Astrocyte (in vitro differentiated cells and primary cell): ENCODE measurements around the gene SUPT3H. TPM values are rescaled to one million over a fixed set of nuclear protein-coding genes. Genes with fewer than 3 reads are reported as not detected.

Source experiments
- DNase-seq: peaks from one replicate; pipeline ENCODE4 v3.0.0-alpha.2; 2010; ENCODE audit warnings: low read depth
- FAIRE-seq: peaks from 2 replicates; lab custom pipeline; 2011; peaks lifted over from hg19 to GRCh38; lab: Jason Lieb, UNC
- H2AFZ ChIP-seq: 2 replicates; pipeline ENCODE4 v1.6.0; 2012; ENCODE audit warnings: low read depth, low read length, inconsistent platforms
- H3K27ac ChIP-seq: 2 replicates; pipeline ENCODE4 v1.5.1; 2011; ENCODE audit warnings: low read depth, low read length, inconsistent platforms
- H3K27me3 ChIP-seq: 2 replicates; pipeline ENCODE4 v1.6.0; 2011; ENCODE audit warnings: low read length, inconsistent platforms; ENCODE audit not compliant: insufficient read depth
- H3K36me3 ChIP-seq: 2 replicates; pipeline ENCODE4 v1.5.1; 2011; ENCODE audit warnings: low read length, inconsistent platforms; ENCODE audit not compliant: insufficient read depth
- H3K4me1 ChIP-seq: 2 replicates; pipeline ENCODE4 v1.5.1; 2011; ENCODE audit warnings: low read length, inconsistent platforms; ENCODE audit not compliant: insufficient read depth
- H3K4me2 ChIP-seq: 2 replicates; pipeline ENCODE4 v1.6.0; 2012; ENCODE audit warnings: low read length, inconsistent platforms
- H3K4me3 ChIP-seq: 2 replicates; pipeline ENCODE4 v1.5.1; 2011; ENCODE audit warnings: low read depth, mild to moderate bottlenecking, low read length, inconsistent platforms; ENCODE audit not compliant: insufficient read depth
- H3K79me2 ChIP-seq: 2 replicates; pipeline ENCODE4 v1.6.0; 2012; ENCODE audit warnings: mild to moderate bottlenecking, low read length, inconsistent platforms; ENCODE audit not compliant: insufficient read depth
- H3K9ac ChIP-seq: 2 replicates; pipeline ENCODE4 v1.6.0; 2012; ENCODE audit warnings: mild to moderate bottlenecking, low read length, inconsistent platforms
- H3K9me3 ChIP-seq: 2 replicates; pipeline ENCODE4 v1.5.1; 2012; ENCODE audit warnings: low read depth, mild to moderate bottlenecking, low read length, inconsistent platforms; ENCODE audit not compliant: insufficient read depth
- H4K20me1 ChIP-seq: 2 replicates; pipeline ENCODE4 v1.6.0; 2012; ENCODE audit warnings: low read length, inconsistent platforms; ENCODE audit not compliant: insufficient read depth
- H3K27ac Mint-ChIP-seq: one replicate; pipeline ENCODE4 v1.8.0; 2021; ENCODE audit warnings: mild to moderate bottlenecking, mixed read lengths; ENCODE audit not compliant: unreplicated experiment
- H3K27me3 Mint-ChIP-seq: one replicate; pipeline ENCODE4 v1.8.0; 2021; ENCODE audit warnings: low read depth, mixed read lengths; ENCODE audit not compliant: unreplicated experiment
- H3K36me3 Mint-ChIP-seq: one replicate; pipeline ENCODE4 v1.8.0; 2021; ENCODE audit warnings: low read depth, mixed read lengths; ENCODE audit not compliant: unreplicated experiment
- H3K4me1 Mint-ChIP-seq: one replicate; pipeline ENCODE4 v1.8.0; 2021; ENCODE audit warnings: low read depth, mixed read lengths; ENCODE audit not compliant: unreplicated experiment
- H3K4me3 Mint-ChIP-seq: one replicate; pipeline ENCODE4 v1.8.0; 2021; ENCODE audit warnings: mild to moderate bottlenecking, moderate library complexity, mixed read lengths; ENCODE audit not compliant: unreplicated experiment
- H3K9me3 Mint-ChIP-seq: one replicate; pipeline ENCODE4 v1.8.0; 2021; ENCODE audit warnings: mild to moderate bottlenecking, mixed read lengths; ENCODE audit not compliant: unreplicated experiment
- CTCF ChIP-seq: IDR thresholded peaks from 2 replicates; pipeline ENCODE4 v1.5.1; 2011; ENCODE audit warnings: low read depth, mild to moderate bottlenecking, inconsistent platforms, low read length, moderate library complexity; ENCODE audit not compliant: insufficient read depth
- EZH2 ChIP-seq: IDR thresholded peaks from 2 replicates; pipeline ENCODE4 v1.6.1; 2012; ENCODE audit warnings: mild to moderate bottlenecking, low read length, inconsistent platforms; ENCODE audit not compliant: insufficient read depth
- total RNA-seq: library from RNA; stranded (reverse); gene quantifications from 2 replicates; pipeline ENCODE4 v1.2.1, GENCODE V29; 2021

The SUPT3H gene
- total RNA-seq, 1 donor from 2014 or later: 12.4 TPM

DNA sequence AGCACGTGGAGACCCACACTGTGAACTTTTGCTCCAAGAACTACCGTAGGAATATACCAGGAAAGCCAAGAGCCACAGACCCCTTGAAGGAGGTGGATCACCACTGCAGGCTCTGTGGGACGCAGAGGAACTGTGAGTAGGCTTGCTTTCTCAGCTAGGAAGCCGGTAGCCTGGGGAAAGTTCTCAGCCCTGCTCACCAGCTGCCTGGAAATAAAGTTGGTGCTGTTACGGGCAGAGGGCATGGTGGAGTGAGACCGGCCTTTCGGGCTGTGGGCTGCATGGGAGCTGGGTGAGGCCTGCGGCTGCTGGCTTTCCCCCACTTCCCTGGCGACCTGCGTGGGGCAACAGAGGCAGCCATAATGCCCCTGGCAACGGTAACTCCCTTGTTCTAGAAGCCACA lies 422.6 kb downstream of the SUPT3H start:
- FAIRE-seq: no peak
- H3K27ac ChIP-seq: no peak overlapping the region
- Mint-ChIP-seq H3K4me1 (peaks cover 2% of the 10 kb centered on the region), H3K27me3 (no peaks in the 10 kb centered on the region), H3K4me3 (no peak overlapping the region), H3K27ac (no peak overlapping the region), H3K9me3 (no peaks in the 10 kb centered on the region), H3K36me3 (peaks cover 5% of the 10 kb centered on the region)
- no peaks in the 10 kb centered on the region for H4K20me1 ChIP-seq
- H3K27me3 ChIP-seq: no peaks in the 10 kb centered on the region
- no peak overlapping the region for H3K4me2 ChIP-seq
- no peaks in the 10 kb centered on the region for H3K4me1 ChIP-seq
- H3K9ac ChIP-seq: no peak overlapping the region
- no peak for TF ChIP-seq EZH2
- TF ChIP-seq CTCF: no peak
- no peaks in the 10 kb centered on the region for H3K79me2 ChIP-seq
- H2AFZ ChIP-seq: no peak overlapping the region
- H3K36me3 ChIP-seq: no peaks in the 10 kb centered on the region
- H3K9me3 ChIP-seq: no peaks in the 10 kb centered on the region
- H3K4me3 ChIP-seq: no peak overlapping the region
- no peak for DNase-seq

GRCh38 chr6:44954281-44954680 lies 423.5 kb downstream of the SUPT3H start:
- Histone ChIP-seq H3K36me3 (no peaks in the 10 kb centered on the region), H3K4me3 (no peak overlapping the region), H3K27me3 (no peaks in the 10 kb centered on the region), H3K4me1 (no peaks in the 10 kb centered on the region), H2AFZ (no peak overlapping the region), H3K9me3 (no peaks in the 10 kb centered on the region), H3K27ac (no peak overlapping the region), H3K4me2 (no peak overlapping the region), H3K9ac (no peak overlapping the region), H4K20me1 (no peaks in the 10 kb centered on the region), H3K79me2 (no peaks in the 10 kb centered on the region)
- Mint-ChIP-seq H3K27ac (no peak overlapping the region), H3K9me3 (peaks cover 1% of the 10 kb centered on the region), H3K27me3 (no peaks in the 10 kb centered on the region), H3K36me3 (peaks cover 11% of the 10 kb centered on the region), H3K4me1 (peaks cover 2% of the 10 kb centered on the region), H3K4me3 (no peak overlapping the region)
- FAIRE-seq (peak; percentile 9), DNase-seq (no peak)
- no peak for TF ChIP-seq CTCF

DNA sequence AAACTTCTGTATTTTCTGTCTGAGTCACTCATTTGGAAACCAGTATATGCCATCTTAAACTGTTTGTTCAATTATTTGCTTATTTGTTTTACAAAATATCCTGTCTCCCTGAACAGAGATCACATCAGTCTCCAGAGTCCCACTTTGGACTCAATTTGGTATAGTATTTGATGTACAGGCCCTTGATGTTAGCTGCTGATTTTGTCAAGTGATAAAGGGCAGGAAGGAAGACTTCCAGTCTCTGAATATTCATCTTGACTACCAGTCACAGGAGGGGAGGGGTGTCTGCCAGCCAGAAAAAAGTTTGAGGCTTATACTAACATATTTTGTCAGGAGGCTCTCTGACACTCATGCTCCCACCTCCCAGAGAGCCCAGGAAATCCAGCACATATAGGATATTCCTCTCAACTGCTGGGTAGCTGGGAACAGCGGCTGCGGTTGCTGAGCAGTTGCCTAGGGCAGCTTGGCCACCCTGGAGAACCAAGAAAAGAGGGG lies 426.4 kb downstream of the SUPT3H start:
- no peaks in the 10 kb centered on the region for H4K20me1 ChIP-seq
- H3K9ac ChIP-seq: no peak overlapping the region
- no peaks in the 10 kb centered on the region for H3K79me2 ChIP-seq
- peaks cover 10% of the 10 kb centered on the region for H3K9me3 Mint-ChIP-seq
- no peaks in the 10 kb centered on the region for H3K27me3 Mint-ChIP-seq
- no peak overlapping the region for H3K27ac ChIP-seq
- FAIRE-seq (no peak), DNase-seq (no peak)
- no peaks in the 10 kb centered on the region for H3K27me3 ChIP-seq
- TF ChIP-seq CTCF: no peak
- TF ChIP-seq EZH2: no peak
- no peak overlapping the region for H3K4me3 ChIP-seq
- H3K9me3 ChIP-seq: no peaks in the 10 kb centered on the region
- H3K27ac Mint-ChIP-seq: no peak overlapping the region
- H3K4me2 ChIP-seq: no peak overlapping the region
- H3K36me3 Mint-ChIP-seq: peaks cover 18% of the 10 kb centered on the region
- H2AFZ ChIP-seq: no peak overlapping the region
- H3K4me1 Mint-ChIP-seq: peaks cover 2% of the 10 kb centered on the region
- H3K36me3 ChIP-seq: no peaks in the 10 kb centered on the region
- no peak overlapping the region for H3K4me3 Mint-ChIP-seq
- no peaks in the 10 kb centered on the region for H3K4me1 ChIP-seq
